Inflammatory macrophage (primary cell): ENCODE results near the gene YTHDC1.
"Not testable (repeated sequence)": the region's sequence is repeated elsewhere in the genome, so short reads cannot be mapped to it uniquely, and the experiment has no call there.

Experiments used
- DNase-seq, 2 donors: peaks; one replicate each; pipeline ENCODE4 v3.0.0-alpha.2; 2020 to 2022
- total RNA-seq, 18 experiments: gene quantifications; one replicate each; lab custom pipeline; 2026; ENCODE audit warnings: mixed read lengths in 6 of 18, inconsistent platforms in 2 of 18; lab: John Stamatoyannopoulos, UW

YTHDC1 gene
- 31.8 to 70.2 (median 54.4) reads per million in 18 experiments for total RNA-seq

DNA sequence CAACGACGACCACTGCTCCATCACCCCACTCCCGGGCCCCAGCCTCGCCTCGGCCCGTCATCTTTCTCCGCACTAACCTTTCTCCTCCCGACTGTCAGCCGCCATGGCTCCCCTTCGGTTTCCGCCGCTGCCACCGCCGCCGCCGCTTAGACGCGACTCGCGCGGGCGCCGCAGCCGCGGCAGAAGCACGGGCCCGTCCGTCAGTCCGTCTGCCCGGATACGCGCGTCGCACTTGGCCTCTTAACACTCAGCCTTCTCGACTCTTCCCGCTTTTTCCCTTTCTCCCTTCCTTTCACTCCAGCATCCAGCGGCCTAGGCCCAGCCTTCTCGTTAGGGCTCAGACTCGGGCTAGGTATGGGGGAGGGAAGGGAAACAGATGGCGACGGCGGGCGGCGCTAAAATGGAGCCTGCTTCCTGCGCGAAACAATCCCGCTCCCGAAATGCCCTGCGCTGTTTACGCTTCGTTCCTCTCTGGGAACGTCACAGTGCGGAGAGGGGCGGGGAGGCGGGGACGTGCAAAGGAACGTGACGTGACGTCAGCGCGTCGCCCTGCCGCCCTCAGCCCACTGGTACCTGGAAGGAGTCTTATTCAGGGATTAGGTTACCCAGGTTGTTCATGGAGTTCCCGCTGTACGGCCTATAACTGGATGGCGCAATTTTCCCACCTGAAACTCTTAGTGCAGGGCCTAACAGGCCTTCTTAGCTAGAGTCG, at the start of gene YTHDC1:
Gene YTHDC1 (minus strand): TSS at position 442 of the 712 bp plus-strand sequence. CDS start 337 bp downstream, at position 105.
- peak; percentile 95 to 96 for DNase-seq

DNA sequence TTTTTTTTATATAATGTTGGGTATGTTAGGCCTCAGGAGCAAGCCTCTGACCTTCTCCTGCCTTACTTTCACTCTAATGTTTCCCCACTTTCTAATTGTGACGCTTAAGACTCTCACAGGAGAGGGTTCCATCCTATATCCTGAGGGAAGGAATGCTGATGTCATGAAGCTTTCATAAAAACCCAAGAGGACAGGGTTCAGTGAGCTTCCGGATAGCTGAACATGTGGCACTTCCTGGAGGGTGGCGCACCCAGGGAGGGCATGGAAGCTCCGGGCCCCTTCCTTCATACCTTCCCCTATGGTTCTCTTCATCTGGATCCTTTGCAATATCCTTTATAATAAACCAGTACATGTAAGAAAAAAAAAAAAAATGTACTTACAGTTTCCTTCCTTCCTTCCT, 49.4 kb upstream of the YTHDC1 start:
- DNase-seq = no peak

DNA sequence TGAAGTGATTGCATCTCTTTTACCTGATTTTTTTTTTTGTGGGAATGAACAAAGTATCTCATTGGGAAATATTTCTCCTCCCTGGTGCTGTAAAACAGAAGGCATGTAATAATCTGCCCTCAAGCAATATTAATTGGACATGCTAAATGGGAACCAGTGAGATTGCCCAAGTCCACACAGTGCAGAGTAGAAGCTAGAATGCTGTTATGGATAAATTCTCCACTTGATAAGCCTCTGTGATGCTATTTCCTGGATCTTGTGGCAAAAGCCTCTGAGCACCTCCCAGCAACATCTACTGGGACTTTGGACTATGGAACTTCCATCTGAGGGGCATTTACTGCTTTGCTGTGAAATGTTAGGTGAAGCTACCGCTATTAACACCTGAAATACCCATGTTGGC, 46.9 kb upstream of the YTHDC1 start:
- no peak for DNase-seq

DNA sequence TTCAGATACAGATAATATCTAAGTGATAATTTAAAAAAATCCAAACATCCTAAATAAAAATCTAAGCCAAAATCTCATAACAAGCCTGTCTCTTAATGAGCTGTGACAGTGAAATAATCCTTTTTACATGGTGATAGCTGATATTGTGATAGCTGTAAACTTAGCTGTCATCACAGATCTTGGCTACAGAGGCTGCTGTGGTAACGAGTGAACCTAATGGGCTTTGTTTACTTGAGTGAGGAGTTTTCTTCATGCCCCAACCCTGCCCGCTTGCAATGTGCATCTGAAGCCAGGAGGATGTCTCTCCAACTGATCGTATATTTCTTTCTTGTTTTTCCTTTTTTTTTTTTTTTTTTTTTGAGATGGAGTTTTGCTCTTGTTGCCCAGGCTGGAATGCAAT, 41.5 kb upstream of the YTHDC1 start:
- no peak for DNase-seq

DNA sequence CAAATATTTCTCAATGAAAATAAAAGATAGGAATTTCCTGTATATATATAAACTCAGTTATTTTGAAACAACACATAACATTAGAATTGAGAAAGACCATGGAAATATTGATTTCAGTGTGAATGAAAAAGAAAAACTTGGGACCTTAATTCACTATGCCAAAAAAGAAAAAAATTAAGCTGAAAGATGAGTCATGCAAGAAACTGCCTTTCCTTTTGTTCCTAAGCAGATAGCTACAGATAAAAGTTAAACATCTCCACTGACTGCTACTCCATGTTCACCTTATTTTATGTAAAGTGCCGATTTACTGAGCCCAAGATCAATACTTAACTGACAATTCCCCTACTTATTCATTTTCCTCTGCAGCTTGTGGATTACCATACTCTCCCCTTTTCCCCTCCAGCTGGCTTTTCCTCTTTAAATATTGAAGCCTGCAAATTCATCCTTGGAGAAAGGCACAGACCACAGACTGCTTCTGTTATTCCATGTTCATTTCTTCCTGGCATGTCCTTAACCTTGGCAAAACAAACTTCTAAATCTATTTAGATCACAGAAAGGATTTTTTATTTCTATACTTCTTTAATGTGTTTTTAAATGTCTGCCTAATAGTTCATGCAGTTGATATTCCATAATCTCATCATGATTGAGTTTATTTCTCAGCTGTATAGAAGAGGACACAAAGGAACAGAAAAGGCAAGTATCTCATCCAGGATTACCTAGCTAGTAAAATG, 40.5 kb upstream of the YTHDC1 start:
- DNase-seq = no peak

DNA sequence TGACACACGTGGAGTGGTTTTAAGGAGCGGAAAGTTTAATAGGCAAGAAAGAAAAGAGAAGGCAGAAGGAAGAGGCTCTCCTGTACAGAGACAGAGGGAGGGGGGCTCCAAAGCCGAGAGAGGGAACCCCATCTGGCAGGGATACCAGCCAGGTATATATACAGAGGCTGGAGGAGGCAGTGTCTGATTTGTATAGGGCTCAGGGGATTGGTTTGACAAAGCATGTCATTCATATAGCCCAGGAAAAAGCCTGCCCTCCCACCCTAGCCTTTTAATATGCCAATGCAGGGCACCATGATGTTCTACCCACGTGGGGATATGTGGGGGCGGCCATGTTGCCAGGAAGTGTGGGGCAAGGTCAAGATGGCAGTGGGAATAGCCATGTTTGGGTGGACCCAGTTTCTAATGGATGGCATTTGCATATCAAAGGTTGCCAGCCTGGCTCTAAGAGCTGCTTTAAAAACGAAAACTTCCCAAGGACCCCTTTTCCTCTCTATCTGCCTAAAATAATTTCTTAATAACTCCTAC, 39.6 kb upstream of the YTHDC1 start:
- DNase-seq = not testable (repeated sequence)

DNA sequence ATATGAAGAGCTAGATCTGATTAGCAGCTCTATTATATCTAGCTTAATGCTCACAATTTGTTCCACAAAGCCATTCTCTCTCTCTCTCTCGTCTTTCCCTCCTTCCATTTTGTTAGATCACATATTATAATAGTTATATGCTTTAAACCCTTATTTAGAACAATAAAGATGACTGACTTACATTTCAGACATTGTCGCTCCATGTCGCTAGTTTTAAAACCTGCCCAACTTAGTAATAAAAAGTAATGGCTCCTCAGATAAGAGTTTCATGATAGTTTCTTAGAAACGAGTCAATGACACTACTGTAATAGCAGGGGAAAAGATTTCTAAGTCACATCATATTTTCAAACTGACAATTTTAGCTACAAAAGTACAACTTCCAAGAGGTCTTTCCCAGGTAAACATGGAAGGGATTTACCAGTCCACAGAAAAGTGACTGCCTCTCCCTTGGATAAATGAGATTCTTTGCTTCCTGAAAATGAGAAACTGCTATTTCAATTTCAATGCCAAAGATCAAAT, 38.5 kb upstream of the YTHDC1 start:
- DNase-seq = no peak

DNA sequence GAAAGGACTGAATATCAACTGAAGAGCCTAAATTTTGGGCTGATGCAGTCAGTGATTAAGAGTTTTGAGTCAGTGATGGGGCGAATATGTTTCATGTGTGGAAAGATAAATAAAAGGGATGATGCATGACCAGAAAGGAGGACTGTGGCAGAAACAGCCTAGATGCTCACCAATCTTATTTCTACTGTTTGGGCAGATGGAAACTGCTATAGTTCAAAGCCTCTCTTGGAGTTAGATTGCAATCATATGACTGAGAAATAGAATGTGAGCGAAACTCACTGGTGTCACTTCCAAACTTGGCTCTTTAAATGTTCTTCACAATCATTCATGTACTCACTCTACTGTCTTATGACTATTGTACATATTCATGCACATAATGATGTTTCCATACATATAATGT, 35.4 kb upstream of the YTHDC1 start:
- no peak for DNase-seq

DNA sequence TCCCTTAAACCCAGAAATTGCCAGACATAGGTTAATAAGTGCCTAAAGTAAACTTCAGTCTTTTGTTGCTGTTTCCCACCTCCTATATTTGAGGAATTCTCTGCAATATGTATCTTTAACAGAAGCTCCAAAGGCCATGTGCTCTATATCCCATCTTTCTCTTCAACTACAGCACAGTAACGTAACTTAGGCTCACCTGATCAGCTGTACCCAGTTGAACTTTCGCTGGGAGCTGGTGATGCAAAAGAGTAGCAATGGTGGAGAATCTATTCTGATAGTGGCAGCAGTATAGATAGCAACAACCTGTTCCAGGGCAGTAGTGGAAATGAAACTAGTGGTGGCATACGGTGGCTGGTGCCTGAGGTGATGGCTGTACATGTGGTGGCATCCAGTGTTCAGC, 33.2 kb upstream of the YTHDC1 start:
- no peak for DNase-seq

DNA sequence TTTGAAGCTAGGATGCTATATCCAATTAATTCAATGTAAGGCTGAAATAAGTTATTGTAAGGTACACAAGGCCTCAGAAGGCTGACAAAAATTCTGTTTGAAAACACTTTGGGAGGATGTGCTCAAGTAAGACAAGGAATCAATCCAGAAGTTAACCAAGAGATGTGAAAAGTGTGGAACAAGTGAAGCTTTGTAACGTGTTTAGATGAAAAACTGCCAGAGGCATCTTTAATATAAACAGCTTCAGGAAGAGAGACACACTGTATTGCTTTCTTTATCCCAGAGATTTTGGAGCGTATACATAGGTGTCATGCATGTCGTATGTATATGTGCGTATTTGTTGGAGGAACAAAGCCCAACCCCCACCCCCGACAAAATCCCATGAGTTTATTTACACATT, 28.3 kb upstream of the YTHDC1 start:
- DNase-seq = no peak

DNA sequence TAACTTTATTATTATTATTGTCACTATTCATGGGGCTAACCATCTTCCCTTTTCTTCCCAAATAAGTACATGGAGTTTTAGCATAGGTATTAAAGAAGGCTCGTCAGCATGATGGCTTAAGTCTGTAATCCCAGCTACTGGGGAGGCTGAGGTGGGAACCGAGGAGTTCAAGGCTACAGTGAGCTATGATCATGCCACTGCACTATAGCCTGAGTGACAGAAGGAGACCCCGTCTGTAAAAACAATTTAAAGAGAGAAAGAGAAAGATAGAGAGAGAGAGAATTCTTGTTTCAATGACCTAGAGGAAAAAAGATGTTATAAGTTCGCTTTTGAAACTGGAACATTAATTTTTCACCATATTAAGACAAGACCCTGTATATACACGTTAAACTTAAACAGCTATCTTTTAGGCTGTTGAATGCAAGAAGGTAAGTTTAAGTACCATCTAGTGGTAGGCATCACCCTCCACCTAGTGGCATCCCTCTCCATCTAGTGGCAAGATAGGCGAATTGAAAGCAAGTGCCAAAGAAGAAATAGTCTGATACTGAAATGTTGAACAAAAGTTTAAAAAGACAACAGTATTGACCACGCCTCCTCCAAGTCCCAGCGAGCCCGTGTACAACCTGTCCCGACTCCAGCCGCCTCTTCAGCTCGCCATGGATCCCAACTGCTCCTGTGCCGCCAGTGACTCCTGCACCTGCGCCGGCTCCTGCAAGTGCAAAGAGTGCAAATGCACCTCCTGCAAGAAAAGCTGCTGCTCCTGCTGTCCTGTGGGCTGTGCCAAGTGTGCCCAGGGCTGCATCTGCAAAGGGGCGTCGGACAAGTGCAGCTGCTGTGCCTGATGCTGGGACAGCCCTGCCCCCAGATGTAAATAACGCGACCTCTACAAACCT, 26.0 kb upstream of the YTHDC1 start:
- DNase-seq = peak; percentile 57

DNA sequence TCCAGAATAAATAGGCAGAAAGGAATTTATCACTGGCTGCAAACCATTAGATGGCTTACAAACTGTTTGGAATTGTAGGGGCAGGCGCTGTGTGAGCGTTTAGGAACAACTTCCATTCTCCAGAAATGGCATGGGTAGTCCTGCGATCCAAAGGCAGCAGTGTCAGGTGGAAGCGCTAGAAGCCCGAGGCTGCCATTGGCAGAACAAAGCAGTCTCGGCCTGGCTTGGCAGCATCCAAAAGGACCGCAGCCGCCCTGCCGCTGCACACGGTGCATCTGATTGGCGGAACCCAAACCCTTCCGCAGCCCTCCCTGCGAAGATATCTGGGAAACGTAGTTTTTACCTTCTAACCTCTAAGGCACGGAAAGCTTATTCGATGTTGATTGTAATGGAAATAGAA, 23.6 kb upstream of the YTHDC1 start:
- DNase-seq = peak; percentile 28 to 57

DNA sequence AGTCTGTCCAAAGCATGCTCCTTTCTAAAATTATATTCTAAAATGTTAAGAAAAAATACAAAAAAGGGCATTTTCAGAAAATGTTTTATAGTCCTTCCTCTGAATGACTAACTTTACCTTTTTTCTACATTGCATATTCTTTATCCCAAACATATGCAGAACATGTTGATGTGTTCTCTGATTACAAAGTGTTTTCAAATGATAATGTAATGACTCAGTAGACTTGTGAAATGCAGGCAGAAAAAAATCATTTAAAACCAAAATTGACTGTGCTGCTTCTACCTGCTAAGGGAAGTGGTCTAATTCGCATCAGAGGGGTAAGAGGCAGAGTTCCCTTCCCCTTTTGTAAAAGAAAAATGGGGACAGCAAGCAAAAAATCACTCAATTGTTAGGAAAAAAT, 22.7 kb upstream of the YTHDC1 start:
- no peak for DNase-seq

DNA sequence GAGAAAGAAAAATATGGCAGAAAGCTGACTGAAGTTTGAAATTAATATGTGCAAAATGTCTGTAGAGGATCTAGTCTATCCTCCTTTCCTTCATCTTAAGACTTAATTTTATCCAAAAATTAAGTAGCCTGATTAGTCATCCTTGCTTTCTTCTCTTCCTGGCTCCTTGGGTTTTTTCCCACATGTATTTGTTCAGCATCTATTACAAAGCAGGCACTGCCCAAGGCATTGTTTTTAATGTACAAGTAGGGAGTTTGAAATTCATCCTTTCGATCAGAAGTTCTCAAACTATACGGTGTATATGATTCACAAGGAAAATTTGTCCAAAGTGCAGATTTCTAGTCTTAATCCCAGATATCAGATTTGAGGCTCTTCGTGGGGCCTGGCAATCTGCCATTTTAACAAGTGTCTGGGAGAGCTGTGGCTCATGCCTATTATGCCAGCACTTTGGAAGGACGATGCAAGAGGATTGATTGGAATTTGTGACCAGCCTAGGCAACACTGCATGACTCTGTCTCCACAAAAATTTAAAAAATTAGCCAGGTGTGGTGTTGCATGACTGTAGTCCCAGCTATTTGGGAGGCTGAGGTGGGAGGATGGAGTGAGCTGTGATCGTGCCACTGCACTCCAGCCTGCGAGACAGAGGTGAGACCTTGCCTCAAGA, 19.4 kb upstream of the YTHDC1 start:
- no peak for DNase-seq

DNA sequence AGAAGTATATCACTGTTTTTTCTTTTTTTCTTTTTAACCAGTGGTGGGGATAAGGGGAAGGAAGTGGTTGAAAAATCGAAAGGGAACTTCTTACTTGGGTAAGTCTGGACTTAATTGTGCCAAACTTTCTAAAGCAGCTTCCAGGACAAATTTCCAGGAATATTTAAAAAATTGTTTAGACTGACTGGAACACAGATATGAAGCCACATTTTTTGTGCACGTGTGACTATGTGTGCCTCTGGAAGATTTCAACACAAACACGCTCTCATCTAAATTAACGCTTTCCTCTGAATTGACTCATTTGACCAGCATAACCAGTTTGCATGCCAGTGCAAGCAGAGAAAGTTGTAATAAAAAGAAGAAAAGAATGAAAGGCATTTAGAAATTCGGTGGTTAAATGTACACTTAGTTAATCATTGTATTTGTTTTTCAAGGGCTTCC, 18.8 kb upstream of the YTHDC1 start:
- peak in 1 of 2 donors; percentile 34 for DNase-seq

DNA sequence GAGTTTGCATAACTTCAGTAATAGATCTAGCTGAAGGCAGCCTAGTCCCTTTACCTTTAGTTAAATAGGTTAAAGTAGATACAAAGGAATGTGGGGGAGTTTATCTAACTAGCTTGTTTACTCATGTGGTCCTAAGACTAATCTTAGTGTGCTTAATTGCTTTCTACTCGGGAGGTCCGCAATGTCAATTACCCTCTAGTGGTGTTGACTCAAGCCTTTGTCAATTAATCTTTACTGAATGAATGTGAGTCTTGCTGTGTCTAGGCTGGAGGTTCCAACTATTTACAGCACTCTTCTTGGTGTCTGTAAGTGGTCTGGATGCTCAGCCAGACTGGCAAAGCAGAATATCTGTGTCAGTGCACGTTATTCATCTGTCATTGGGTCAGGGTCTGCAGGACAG, 17.9 kb upstream of the YTHDC1 start:
- no peak for DNase-seq

DNA sequence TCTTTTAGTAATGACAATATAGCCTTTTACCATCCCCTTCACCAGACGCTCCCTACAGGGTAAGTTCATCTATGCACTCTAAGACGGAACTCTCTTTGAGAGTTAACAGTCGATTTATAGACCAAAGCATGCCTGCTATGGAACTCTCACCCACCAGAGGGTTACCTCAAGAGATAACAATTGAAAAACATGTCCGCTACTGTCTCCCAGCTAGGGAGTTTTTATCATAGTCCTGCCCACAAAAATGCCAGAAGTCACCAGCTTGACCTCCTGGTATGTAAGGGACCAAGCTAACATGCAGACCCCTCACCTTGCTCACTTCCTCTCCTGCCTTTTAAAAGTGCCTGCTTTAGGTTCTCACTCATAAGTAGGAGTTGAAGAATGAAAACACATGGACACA, 16.7 kb upstream of the YTHDC1 start:
- no peak for DNase-seq

DNA sequence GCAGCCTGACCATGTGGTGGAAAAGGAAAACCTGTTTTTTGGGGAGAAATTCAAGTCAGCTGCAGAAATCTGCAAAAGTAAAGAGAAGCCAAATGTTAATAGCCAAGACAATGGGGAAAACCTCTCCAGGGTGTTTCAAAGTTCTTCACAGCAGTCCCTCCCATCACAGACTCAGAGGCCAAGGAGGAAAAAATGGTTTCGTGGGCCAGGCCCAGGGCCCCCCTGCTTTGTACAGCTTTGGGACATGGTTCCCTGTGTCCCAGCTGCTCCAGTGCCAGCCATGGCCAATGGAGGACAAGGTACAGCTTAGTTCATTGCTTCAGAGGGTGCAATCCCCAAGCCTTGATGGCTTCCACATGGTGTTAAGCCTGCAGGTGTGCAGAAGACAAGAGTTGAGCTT, 15.2 kb upstream of the YTHDC1 start:
- DNase-seq = no peak

DNA sequence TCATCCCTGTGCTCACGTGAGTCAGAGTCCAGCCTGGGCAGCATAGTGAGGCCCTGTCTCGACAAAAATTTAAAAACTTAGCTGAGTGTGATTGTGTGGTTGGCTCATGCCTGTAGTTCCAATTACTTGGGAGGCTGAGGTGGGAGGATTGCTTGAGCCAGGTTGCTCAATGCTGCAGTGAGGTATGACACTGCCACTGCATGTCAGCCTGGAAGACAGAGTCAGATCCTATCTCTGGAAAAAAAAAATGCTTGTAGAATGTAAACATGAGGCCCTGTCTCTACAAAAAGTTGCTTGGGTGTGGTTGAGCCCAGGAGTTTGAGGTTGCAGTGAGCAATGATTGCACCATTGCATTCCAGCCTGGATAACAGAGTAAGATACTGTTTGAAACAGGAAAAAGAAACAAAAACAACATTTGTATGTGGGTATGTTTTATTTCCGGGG, 11.3 kb upstream of the YTHDC1 start:
- DNase-seq = no peak

DNA sequence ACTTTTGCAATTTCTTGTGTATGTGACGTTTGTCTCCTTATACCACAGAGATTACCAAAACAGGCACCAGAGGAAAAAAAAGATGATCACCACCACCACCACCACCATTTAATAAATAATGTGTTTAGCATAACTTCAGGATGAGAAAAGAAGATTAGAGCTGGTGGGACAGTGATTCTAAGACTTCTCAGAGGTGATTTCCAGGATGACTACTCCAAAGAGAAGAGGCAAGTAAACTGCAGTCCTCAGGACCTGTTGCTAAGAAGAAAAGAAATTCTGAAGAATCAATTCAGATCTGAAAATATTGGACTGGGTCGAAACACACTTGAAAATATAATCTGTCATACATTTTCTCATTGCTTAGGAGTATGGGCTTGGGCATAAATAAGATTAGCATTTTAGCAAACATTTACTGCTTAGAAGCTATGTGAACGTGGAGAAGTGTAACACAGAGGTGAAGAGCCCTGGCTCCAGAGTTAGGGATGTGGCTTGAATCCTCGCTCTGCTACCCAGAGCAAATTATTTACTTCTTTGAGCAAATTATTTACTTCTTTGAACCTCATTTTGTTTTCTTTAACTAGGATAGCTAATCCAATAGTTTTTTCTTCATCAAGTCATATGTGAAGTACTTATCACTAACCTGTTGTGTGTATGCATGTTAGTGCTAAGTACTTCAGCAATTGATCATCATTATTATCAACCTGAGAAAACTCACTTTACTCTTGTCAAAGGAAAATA, 10.5 kb upstream of the YTHDC1 start:
- no peak for DNase-seq

DNA sequence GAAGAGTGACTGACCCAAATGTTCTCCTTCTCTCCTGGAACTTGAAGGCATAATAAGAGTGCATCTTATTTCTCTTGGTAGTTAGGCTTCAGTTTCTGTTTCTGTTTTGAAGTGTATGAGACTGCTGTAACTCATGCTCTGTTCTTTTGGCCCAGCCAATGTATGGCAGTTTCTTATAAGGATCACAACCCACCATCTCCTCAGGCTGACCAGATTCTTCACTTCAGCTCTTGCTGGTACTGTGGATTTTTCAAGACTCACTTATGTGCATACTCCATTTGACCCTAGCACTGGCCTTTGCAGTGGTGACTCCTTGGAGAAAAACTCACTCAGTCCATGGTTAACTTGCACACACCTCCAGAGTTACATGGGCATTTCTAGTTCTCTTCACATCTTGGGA, 9.6 kb upstream of the YTHDC1 start:
- no peak for DNase-seq
